ENCODE data around the gene SYTL3. TPM values are rescaled to one million over a fixed set of nuclear protein-coding genes. Genes with fewer than 3 reads are reported as not detected.
A peak's percentile ranks its signal among the peaks of the same experiment; 100 is the strongest.

The SYTL3 gene
- total RNA-seq, 6 donors from 2014 or later, result 10.3 to 28.3 (median 20.0) TPM

- Histone ChIP-seq H3K9me3 (no peaks in the 10 kb centered on the region), H3K27ac (peak overlapping the region in 2 of 4 donors; percentile 4 to 21), H3K4me3 (no peak overlapping the region), H3K36me3 (peaks cover 5 to 16% (median 10%) of the 10 kb centered on the region in 4 donors), H3K4me1 (peaks cover 36 to 79% (median 60%) of the 10 kb centered on the region in 4 donors), H3K27me3 (no peaks in the 10 kb centered on the region)
- DNase-seq, result no peak
- WGBS, 2 donors, result 71 to 80% methylated on average over 6 of the region's 6 CpGs
- TF ChIP-seq EP300 (IDR thresholded peaks at IDR 0.05) (no peak), POLR2AphosphoS5 (IDR thresholded peaks at IDR 0.05) (no peak), POLR2A (IDR thresholded peaks at IDR 0.05) (no peak)
- TF ChIP-seq, protein P1, sequence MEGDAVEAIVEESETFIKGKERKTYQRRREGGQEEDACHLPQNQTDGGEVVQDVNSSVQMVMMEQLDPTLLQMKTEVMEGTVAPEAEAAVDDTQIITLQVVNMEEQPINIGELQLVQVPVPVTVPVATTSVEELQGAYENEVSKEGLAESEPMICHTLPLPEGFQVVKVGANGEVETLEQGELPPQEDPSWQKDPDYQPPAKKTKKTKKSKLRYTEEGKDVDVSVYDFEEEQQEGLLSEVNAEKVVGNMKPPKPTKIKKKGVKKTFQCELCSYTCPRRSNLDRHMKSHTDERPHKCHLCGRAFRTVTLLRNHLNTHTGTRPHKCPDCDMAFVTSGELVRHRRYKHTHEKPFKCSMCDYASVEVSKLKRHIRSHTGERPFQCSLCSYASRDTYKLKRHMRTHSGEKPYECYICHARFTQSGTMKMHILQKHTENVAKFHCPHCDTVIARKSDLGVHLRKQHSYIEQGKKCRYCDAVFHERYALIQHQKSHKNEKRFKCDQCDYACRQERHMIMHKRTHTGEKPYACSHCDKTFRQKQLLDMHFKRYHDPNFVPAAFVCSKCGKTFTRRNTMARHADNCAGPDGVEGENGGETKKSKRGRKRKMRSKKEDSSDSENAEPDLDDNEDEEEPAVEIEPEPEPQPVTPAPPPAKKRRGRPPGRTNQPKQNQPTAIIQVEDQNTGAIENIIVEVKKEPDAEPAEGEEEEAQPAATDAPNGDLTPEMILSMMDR (IDR thresholded peaks at IDR 0.05), result no peak
- ATAC-seq (ENCODE audit: low FRiP score in 2 of 2), result no peak
These were observed 158.6 kb downstream of the SYTL3 start for GRCh38 chr6:158808442-158808833.

GRCh38 chr6:158808941-158809678, 159.3 kb downstream of the SYTL3 start:
- WGBS, 2 donors, result 62 to 71% methylated on average over 8 of the region's 8 CpGs
- no peaks in the 10 kb centered on the region for H3K27me3 ChIP-seq
- ATAC-seq (ENCODE audit: low FRiP score in 2 of 2) (peak in 1 of 2 donors; percentile 34), DNase-seq (no peak)
- H3K4me1 ChIP-seq, result peaks cover 37 to 79% (median 61%) of the 10 kb centered on the region in 4 donors
- TF ChIP-seq, protein P1 (IDR thresholded peaks at IDR 0.05), result no peak
- TF ChIP-seq POLR2A (IDR thresholded peaks at IDR 0.05), result peak in 1 of 4 donors; percentile 29
- peaks cover 5 to 21% (median 10%) of the 10 kb centered on the region in 4 donors for H3K36me3 ChIP-seq
- H3K4me3 ChIP-seq, result no peak overlapping the region
- H3K9me3 ChIP-seq, result no peaks in the 10 kb centered on the region
- H3K27ac ChIP-seq, result peak overlapping the region in 2 of 4 donors; percentile 4 to 39

GRCh38 chr6:158810155-158811095, 160.6 kb downstream of the SYTL3 start:
- Histone ChIP-seq H3K4me1 (peaks cover 45 to 85% (median 66%) of the 10 kb centered on the region in 4 donors), H3K4me3 (peak overlapping the region in 1 of 4 donors; percentile 21), H3K36me3 (peaks cover 6 to 28% (median 11%) of the 10 kb centered on the region in 4 donors), H3K9me3 (no peaks in the 10 kb centered on the region), H3K27me3 (no peaks in the 10 kb centered on the region), H3K27ac (peak overlapping the region in 2 of 4 donors; percentile 4 to 21)
- TF ChIP-seq EP300 (IDR thresholded peaks at IDR 0.05), result no peak
- TF ChIP-seq POLR2A (IDR thresholded peaks at IDR 0.05), result no peak
- TF ChIP-seq, protein P1 (IDR thresholded peaks at IDR 0.05), result no peak
- 64 to 73% methylated on average over 9 of the region's 9 CpGs for WGBS, 2 donors
- ATAC-seq (ENCODE audit: low FRiP score in 2 of 2) (no peak), DNase-seq (no peak)

DNA sequence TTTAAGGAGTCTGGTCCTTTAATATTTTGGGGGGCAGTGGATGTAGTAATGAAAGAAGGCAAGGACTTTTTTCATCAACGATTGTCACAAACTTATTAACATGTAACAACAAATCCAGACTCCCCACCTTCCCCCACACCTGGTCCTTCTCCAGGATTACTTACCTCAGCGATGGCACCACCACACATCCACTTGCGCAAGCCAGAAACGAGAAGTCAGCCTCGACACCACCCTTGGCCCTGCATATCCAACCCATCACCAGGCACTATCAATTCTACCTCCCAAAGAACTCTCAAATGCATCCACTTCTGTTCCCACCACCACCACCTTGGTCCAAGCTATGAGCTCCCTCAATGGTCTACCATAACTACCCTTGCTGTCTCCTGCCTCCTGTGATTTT, 162.8 kb downstream of the SYTL3 start:
- WGBS, 2 donors, result 44 to 50% methylated on average over 5 of the region's 5 CpGs
- Histone ChIP-seq H3K4me1 (peaks cover 48 to 89% (median 70%) of the 10 kb centered on the region in 4 donors), H3K4me3 (peak overlapping the region in 2 of 4 donors; percentile 90 to 95)

More for the DNA sequence above, 162.8 kb downstream of the SYTL3 start:
- H3K27ac ChIP-seq, result peak overlapping the region in 3 of 4 donors; percentile 13 to 100 (median 95)
- TF ChIP-seq POLR2A (IDR thresholded peaks at IDR 0.05), result no peak
- TF ChIP-seq, protein P1 (IDR thresholded peaks at IDR 0.05), result no peak
- TF ChIP-seq POLR2AphosphoS5 (IDR thresholded peaks at IDR 0.05), result no peak
- TF ChIP-seq EP300 (IDR thresholded peaks at IDR 0.05), result no peak
- peaks cover 6 to 26% (median 10%) of the 10 kb centered on the region in 4 donors for H3K36me3 ChIP-seq
- no peaks in the 10 kb centered on the region for H3K9me3 ChIP-seq
- H3K27me3 ChIP-seq, result no peaks in the 10 kb centered on the region
- ATAC-seq (ENCODE audit: low FRiP score in 2 of 2), result no peak
- peak in 1 of 2 donors; percentile 36 for DNase-seq

All from upper lobe of left lung (tissue), 6 donors.